ENCODE results near the gene PPP1R18. TPM values are rescaled to one million over a fixed set of nuclear protein-coding genes. Genes with fewer than 3 reads are reported as not detected.

PPP1R18 gene
- total RNA-seq: 100 to 1,000 TPM in 2 of 5 experiments, 10 to 100 TPM in 3; 60.9 to 262 (median 95.3) TPM
- polyA plus RNA-seq: 10 to 100 TPM; 70.3 to 90.5 TPM
- 66.8 reads per million, percentile 77 among the genes with 10 or more reads in this experiment for total RNA-seq

- DNase-seq (peak; percentile 54 to 86 (median 68)), ATAC-seq (peak; percentile 67)
- H3K36me3 ChIP-seq (ENCODE audit: control insufficient read depth in 2 of 3, insufficient read depth in 3 of 3, low read length in 3 of 3): peaks cover 0 to 36% (median 0%) of the 10 kb centered on the region in 3 experiments
- Mint-ChIP-seq H3K4me3 (peak within 1 kb of the TSS; percentile 90 to 100 (median 97)), H3K4me1 (peaks cover 42 to 54% (median 47%) of the 10 kb centered on the region in 7 donors), H3K9me3 (peaks cover 0 to 5% (median 0%) of the 10 kb centered on the region in 11 donors), H3K36me3 (peaks cover 13 to 57% (median 19%) of the 10 kb centered on the region in 5 donors), H3K27ac (peak within 1 kb of the TSS; percentile 90 to 99 (median 98)), H3K27me3 (no peaks in the 10 kb centered on the region)
- peak within 1 kb of the TSS; percentile 95 for H3K27ac ChIP-seq (ENCODE audit: low read depth, low read length)
- CTCF ChIA-PET: interaction anchor here (1.3 to 8.9 kb wide), 3 partner anchors 34 to 46 kb away, joined by 3 to 304 read pairs (median 4); partner anchors contain the start of genes MDC1 and TUBB
- H3K27me3 ChIP-seq (ENCODE audit: control insufficient read depth in 2 of 2, insufficient read depth in 2 of 2, low read length in 2 of 2): no peaks in the 10 kb centered on the region
- peaks cover 17 to 27% of the 10 kb centered on the region in 2 donors for H3K4me1 ChIP-seq (ENCODE audit: control insufficient read depth in 2 of 2, insufficient read depth in 2 of 2, low read length in 2 of 2)
- no peaks in the 10 kb centered on the region for H3K9me3 ChIP-seq (ENCODE audit: control insufficient read depth in 2 of 3, low read length in 3 of 3)
- H3K4me3 ChIP-seq (ENCODE audit: low read length): peak within 1 kb of the TSS; percentile 98
- POLR2A ChIA-PET: interaction anchor here (0.6 to 15.7 kb wide), 4 partner anchors 11 to 71 kb away, joined by 3 to 499 read pairs (median 8); partner anchors contain the start of genes DHX16, MDC1 and TUBB
- intact Hi-C loops (cut with micrococcal nuclease): loop anchor here in 1 of 2 donors (1.0 kb wide), 1 partner anchor 31 kb away; the partner anchor contains the start of gene MDC1
Measured at GRCh38 chr6:30686009-30686907, at the start of gene PPP1R18. PPP1R18 (minus strand) TSS chr6:30686645; CDS start chr6:30686018, 627 bp downstream.

- peak overlapping the region; percentile 33 for H3K27ac ChIP-seq (ENCODE audit: low read depth, low read length)
- H3K4me1 Mint-ChIP-seq: peaks cover 50 to 83% (median 73%) of the 10 kb centered on the region in 7 donors
Measured at GRCh38 chr6:30735668-30736314, 49.3 kb upstream of the PPP1R18 start.

GRCh38 chr6:30732237-30732943, 45.9 kb upstream of the PPP1R18 start:
- Mint-ChIP-seq H3K27me3 (no peaks in the 10 kb centered on the region), H3K9me3 (no peaks in the 10 kb centered on the region), H3K36me3 (peaks cover 0 to 57% (median 27%) of the 10 kb centered on the region in 5 donors), H3K4me3 (no peak overlapping the region), H3K27ac (peak overlapping the region in 5 of 9 donors; percentile 9 to 70 (median 28)), H3K4me1 (peaks cover 39 to 62% (median 58%) of the 10 kb centered on the region in 7 donors)
- peaks cover 28 to 45% of the 10 kb centered on the region in 2 donors for H3K4me1 ChIP-seq (ENCODE audit: control insufficient read depth in 2 of 2, insufficient read depth in 2 of 2, low read length in 2 of 2)
- intact Hi-C loops (cut with micrococcal nuclease): loop anchor here (10.0 kb wide), 1 partner anchor 278 kb away; no protein-coding TSS in a partner anchor
- H3K9me3 ChIP-seq (ENCODE audit: control insufficient read depth in 2 of 3, low read length in 3 of 3): no peaks in the 10 kb centered on the region
- H3K27me3 ChIP-seq (ENCODE audit: control insufficient read depth in 2 of 2, insufficient read depth in 2 of 2, low read length in 2 of 2): no peaks in the 10 kb centered on the region
- ATAC-seq (no peak), DNase-seq (no peak)
- peaks cover 6 to 29% (median 8%) of the 10 kb centered on the region in 3 experiments for H3K36me3 ChIP-seq (ENCODE audit: control insufficient read depth in 2 of 3, insufficient read depth in 3 of 3, low read length in 3 of 3)
- ChIA-PET CTCF (interaction anchor here (0.6 to 7.9 kb wide), 11 partner anchors 10 to 250 kb away, joined by 3 to 48 read pairs (median 4); no protein-coding TSS in a partner anchor), POLR2A (interaction anchor here (0.6 to 2.8 kb wide), 7 partner anchors 10 to 94 kb away, joined by 3 to 20 read pairs (median 7); partner anchors contain the start of gene FLOT1)
- no peak overlapping the region for H3K27ac ChIP-seq (ENCODE audit: low read depth, low read length)
- no peak overlapping the region for H3K4me3 ChIP-seq (ENCODE audit: low read length)

More at GRCh38 chr6:30735668-30736314, 49.3 kb upstream of the PPP1R18 start:
- POLR2A ChIA-PET: interaction anchor here (0.6 to 5.6 kb wide), 14 partner anchors 9 to 254 kb away, joined by 3 to 45 read pairs (median 6); partner anchors contain the start of gene MDC1
- H3K4me3 ChIP-seq (ENCODE audit: low read length): peak overlapping the region; percentile 24
- no peaks in the 10 kb centered on the region for H3K9me3 ChIP-seq (ENCODE audit: control insufficient read depth in 2 of 3, low read length in 3 of 3)
- H3K9me3 Mint-ChIP-seq: peaks cover 0 to 1% (median 0%) of the 10 kb centered on the region in 11 donors
- DNase-seq (no peak), ATAC-seq (no peak)
- H3K27ac Mint-ChIP-seq: peak overlapping the region; percentile 79 to 98 (median 92)
- intact Hi-C loops (cut with micrococcal nuclease): loop anchor here (10.0 kb wide), 1 partner anchor 281 kb away; no protein-coding TSS in a partner anchor
- H3K36me3 ChIP-seq (ENCODE audit: control insufficient read depth in 2 of 3, insufficient read depth in 3 of 3, low read length in 3 of 3): peaks cover 0 to 15% (median 7%) of the 10 kb centered on the region in 3 experiments
- peaks cover 29 to 60% of the 10 kb centered on the region in 2 donors for H3K4me1 ChIP-seq (ENCODE audit: control insufficient read depth in 2 of 2, insufficient read depth in 2 of 2, low read length in 2 of 2)
- H3K27me3 Mint-ChIP-seq: no peaks in the 10 kb centered on the region
- no peaks in the 10 kb centered on the region for H3K27me3 ChIP-seq (ENCODE audit: control insufficient read depth in 2 of 2, insufficient read depth in 2 of 2, low read length in 2 of 2)
- H3K4me3 Mint-ChIP-seq: peak overlapping the region; percentile 64 to 93 (median 80)
- CTCF ChIA-PET: interaction anchor here (0.5 to 7.9 kb wide), 19 partner anchors 9 to 350 kb away, joined by 3 to 41 read pairs (median 4); no protein-coding TSS in a partner anchor
- H3K36me3 Mint-ChIP-seq: peaks cover 4 to 72% (median 34%) of the 10 kb centered on the region in 5 donors

GRCh38 chr6:30730601-30731435, 44.4 kb upstream of the PPP1R18 start:
- Mint-ChIP-seq H3K4me3 (peak overlapping the region in 9 of 10 donors; percentile 27 to 69 (median 55)), H3K27ac (peak overlapping the region in 7 of 9 donors; percentile 29 to 79 (median 73)), H3K36me3 (peaks cover 0 to 47% (median 19%) of the 10 kb centered on the region in 5 donors)

More at GRCh38 chr6:30730601-30731435, 44.4 kb upstream of the PPP1R18 start:
- H3K4me1 Mint-ChIP-seq: peaks cover 27 to 54% (median 42%) of the 10 kb centered on the region in 7 donors
- H3K4me3 ChIP-seq (ENCODE audit: low read length): no peak overlapping the region
- intact Hi-C loops (cut with micrococcal nuclease): loop anchor here (1.0 to 10.0 kb wide), 8 partner anchors 9 to 320 kb away; partner anchors contain the start of genes ATAT1 (in 1 of the 2) and IER3 (in 1 of the 2)
- ATAC-seq (peak; percentile 97), DNase-seq (peak; percentile 62 to 86 (median 81))
- H3K27ac ChIP-seq (ENCODE audit: low read depth, low read length): peak overlapping the region; percentile 52
- H3K9me3 ChIP-seq (ENCODE audit: control insufficient read depth in 2 of 3, low read length in 3 of 3): no peaks in the 10 kb centered on the region
- POLR2A ChIA-PET: interaction anchor here (0.6 to 2.8 kb wide), 19 partner anchors 9 to 1462 kb away, joined by 3 to 20 read pairs (median 5); partner anchors contain the start of genes FLOT1, MDC1, MRPS18B and PPP1R10
- peaks cover 6 to 39% (median 8%) of the 10 kb centered on the region in 3 experiments for H3K36me3 ChIP-seq (ENCODE audit: control insufficient read depth in 2 of 3, insufficient read depth in 3 of 3, low read length in 3 of 3)
- H3K27me3 Mint-ChIP-seq: no peaks in the 10 kb centered on the region
- H3K4me1 ChIP-seq (ENCODE audit: control insufficient read depth in 2 of 2, insufficient read depth in 2 of 2, low read length in 2 of 2): peaks cover 14 to 30% of the 10 kb centered on the region in 2 donors
- no peaks in the 10 kb centered on the region for H3K27me3 ChIP-seq (ENCODE audit: control insufficient read depth in 2 of 2, insufficient read depth in 2 of 2, low read length in 2 of 2)
- no peaks in the 10 kb centered on the region for H3K9me3 Mint-ChIP-seq
- CTCF ChIA-PET: interaction anchor here (0.6 to 7.9 kb wide), 46 partner anchors 8 to 430 kb away, joined by 3 to 48 read pairs (median 4); partner anchors contain the start of genes DDR1, DHX16 and MDC1
